Liver (tissue), 3 donors: Measurements from ENCODE around the gene PYGM.

ENCODE experiments used
- GABPA ChIP-seq, 2 donors: IDR thresholded peaks in 1 of 2; conservative IDR thresholded peaks in 1 of 2; 2 replicates each; pipeline ENCODE4 v1.6.1; 2016; ENCODE audit warnings: antibody characterized with exemption in 2 of 2, mild to moderate bottlenecking in 1 of 2, moderate library complexity in 1 of 2
- HNF4G ChIP-seq: IDR thresholded peaks from 2 replicates; pipeline ENCODE4 v1.6.1; 2016; ENCODE audit warnings: antibody characterized with exemption
- JUND ChIP-seq, 2 donors: IDR thresholded peaks; 2 replicates each; pipeline ENCODE4 v1.6.1; 2016; ENCODE audit warnings: antibody characterized with exemption in 2 of 2
- RAD21 ChIP-seq, 2 donors: IDR thresholded peaks; 2 replicates each; pipeline ENCODE4 v1.6.1; 2016; ENCODE audit warnings: antibody characterized with exemption in 2 of 2, mild to moderate bottlenecking in 2 of 2
- TF ChIP-seq, protein P1 (sequence below): fragments of 150-350 bp; IDR thresholded peaks from 2 replicates; pipeline ENCODE4 v1.5.1; 2017; ENCODE audit warnings: improper control_type of control experiment, low read depth, low read length; ENCODE audit not compliant: missing input control
- TF ChIP-seq, protein P2 (sequence below): IDR thresholded peaks from 2 replicates; pipeline ENCODE4 v1.6.1; 2016; ENCODE audit warnings: antibody characterized with exemption
- donor health status: healthy.
- donor health status: healthy.

- TF ChIP-seq, protein P1, sequence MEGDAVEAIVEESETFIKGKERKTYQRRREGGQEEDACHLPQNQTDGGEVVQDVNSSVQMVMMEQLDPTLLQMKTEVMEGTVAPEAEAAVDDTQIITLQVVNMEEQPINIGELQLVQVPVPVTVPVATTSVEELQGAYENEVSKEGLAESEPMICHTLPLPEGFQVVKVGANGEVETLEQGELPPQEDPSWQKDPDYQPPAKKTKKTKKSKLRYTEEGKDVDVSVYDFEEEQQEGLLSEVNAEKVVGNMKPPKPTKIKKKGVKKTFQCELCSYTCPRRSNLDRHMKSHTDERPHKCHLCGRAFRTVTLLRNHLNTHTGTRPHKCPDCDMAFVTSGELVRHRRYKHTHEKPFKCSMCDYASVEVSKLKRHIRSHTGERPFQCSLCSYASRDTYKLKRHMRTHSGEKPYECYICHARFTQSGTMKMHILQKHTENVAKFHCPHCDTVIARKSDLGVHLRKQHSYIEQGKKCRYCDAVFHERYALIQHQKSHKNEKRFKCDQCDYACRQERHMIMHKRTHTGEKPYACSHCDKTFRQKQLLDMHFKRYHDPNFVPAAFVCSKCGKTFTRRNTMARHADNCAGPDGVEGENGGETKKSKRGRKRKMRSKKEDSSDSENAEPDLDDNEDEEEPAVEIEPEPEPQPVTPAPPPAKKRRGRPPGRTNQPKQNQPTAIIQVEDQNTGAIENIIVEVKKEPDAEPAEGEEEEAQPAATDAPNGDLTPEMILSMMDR = no peak
- TF ChIP-seq HNF4G (no peak), JUND (IDR thresholded peaks at IDR 0.05) (no peak), GABPA (IDR thresholded peaks at IDR 0.05 in 1 of 2, conservative IDR thresholded peaks at IDR 0.05 in 1 of 2) (no peak), RAD21 (IDR thresholded peaks at IDR 0.05) (no peak)
- TF ChIP-seq, protein P2, sequence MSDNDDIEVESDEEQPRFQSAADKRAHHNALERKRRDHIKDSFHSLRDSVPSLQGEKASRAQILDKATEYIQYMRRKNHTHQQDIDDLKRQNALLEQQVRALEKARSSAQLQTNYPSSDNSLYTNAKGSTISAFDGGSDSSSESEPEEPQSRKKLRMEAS = no peak
These were observed 56.7 kb downstream of the PYGM start for GRCh38 chr11:64703048-64703447.
